Left cardiac atrium (tissue), 4 donors: Measurements from ENCODE around the gene AGR2. TPM values are rescaled to one million over a fixed set of nuclear protein-coding genes. Genes with fewer than 3 reads are reported as not detected.

Source experiments
- ATAC-seq, 2 donors: fragments of 200-7000 bp; cut with Tn5 transposase; one replicate each; pipeline ENCODE4 v1.9.1; 2020; ENCODE audit warnings: mild to moderate bottlenecking in 2 of 2, moderate library complexity in 2 of 2
- DNase-seq: peaks from one replicate; pipeline ENCODE4 v3.0.0-alpha.2; 2020
- intact Hi-C, 2 donors: fragments of 100-400 bp; cut with DNase I; formaldehyde crosslinking; loops; one replicate each; pipeline versions ENCODE4 v1.14.1 to v1.15.1; 2022 to 2023
- total RNA-seq, 2 donors: library from RNA; stranded (reverse); fragmentation: NEBNext Ultra II Directional; extraction: Animal tissue kit (Norgen Biotek cat#: 25700); gene quantifications; one replicate each; pipeline ENCODE4 v1.2.1, GENCODE V29; 2021
- donor health status: DM: no; HTN: yes; CAD: no.
- donor health status: DM: no; HTN: yes; CAD: no; lungs with severe emphysema.
- donor health status: DM: yes; HTN: yes; CAD: no.
- donor health status: Dilated cardiomyopathy.

The AGR2 gene
- total RNA-seq, 2 donors from 2014 or later: not detected

GRCh38 chr7:16753102-16753931 is 51.5 kb downstream of the AGR2 start, which contains the start of gene TSPAN13:
Gene TSPAN13, plus strand, starts transcription at chr7:16753755. Its CDS starts 213 bp downstream, at chr7:16753968.
- ATAC-seq (peak; percentile 94 to 98), DNase-seq (peak; percentile 77)
- intact Hi-C loops: no loop called here

GRCh38 chr7:16747102-16747501 is 57.7 kb downstream of the AGR2 start:
- ATAC-seq (peak; percentile 91 to 94), DNase-seq (peak; percentile 25)

GRCh38 chr7:16745645-16746044 is 59.2 kb downstream of the AGR2 start:
- ATAC-seq (no peak), DNase-seq (no peak)
- intact Hi-C loops: no loop called here

More at GRCh38 chr7:16747102-16747501, 57.7 kb downstream of the AGR2 start:
- intact Hi-C loops: no loop called here

GRCh38 chr7:16744518-16745250 is 60.1 kb downstream of the AGR2 start:
- no peak for ATAC-seq
- no peak for DNase-seq
- intact Hi-C loops: no loop called here

- intact Hi-C loops: no loop called here
- no peak for ATAC-seq
These were observed 61.6 kb downstream of the AGR2 start for GRCh38 chr7:16743236-16743635.

GRCh38 chr7:16742547-16742946 is 62.3 kb downstream of the AGR2 start:
- DNase-seq: no peak
- intact Hi-C loops: no loop called here
- no peak for ATAC-seq

More at GRCh38 chr7:16743236-16743635, 61.6 kb downstream of the AGR2 start:
- DNase-seq: no peak

Other genes with a start within 250 kb of the AGR2 start
- 10 to 100 TPM; 25.1 to 28.6 TPM for gene ANKMY2, start 159.2 kb downstream of the AGR2 start, total RNA-seq
- 100 to 1,000 TPM; 133 to 144 TPM for gene BZW2, start 158.8 kb downstream of the AGR2 start, total RNA-seq
- 10 to 100 TPM; 19.6 to 20.1 TPM for gene TSPAN13, start 51.2 kb downstream of the AGR2 start, total RNA-seq
- gene AGR3, start 77.0 kb upstream of the AGR2 start, total RNA-seq: not detected